Esophagus squamous epithelium (tissue), 4 donors: ENCODE results near the gene PRKAA1.

Experiments
- CTCF ChIP-seq, 6 experiments: fragments of 450-650 bp in 4 of 6; fragments of 200-600 bp in 2 of 6; sonication (generic) in 2 of 6; IDR thresholded peaks; one replicate each; pipeline ENCODE4 v1.5.1; 2016 to 2019; ENCODE audit warnings: antibody characterized with exemption in 6 of 6, mild to moderate bottlenecking in 4 of 6, moderate library complexity in 4 of 6
- POLR2A ChIP-seq, 4 donors: fragments of 450-650 bp; IDR thresholded peaks; one replicate each; pipeline ENCODE4 v1.6.1; 2017; ENCODE audit warnings: antibody characterized with exemption in 4 of 4, mild to moderate bottlenecking in 4 of 4, moderate library complexity in 3 of 4

DNA sequence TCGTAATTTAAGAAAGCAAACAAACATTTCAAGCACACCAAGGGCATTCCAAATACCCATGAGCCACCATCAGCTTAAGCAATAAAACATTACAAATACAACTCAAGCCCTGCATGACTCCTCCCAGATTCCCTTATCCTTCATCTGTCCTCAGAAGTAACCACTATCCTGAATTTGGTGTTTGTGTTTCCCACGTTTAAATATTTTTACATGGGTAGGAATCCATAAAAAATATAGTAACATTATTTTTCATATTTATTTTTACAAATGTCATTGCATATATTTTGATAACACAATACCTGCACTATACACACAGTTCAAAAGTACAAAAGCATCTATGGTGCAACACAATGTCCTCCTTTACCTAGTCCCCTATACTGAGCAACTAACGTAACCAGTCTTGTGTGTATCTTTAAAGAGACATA lies 6.4 kb downstream of the PRKAA1 start:
- no peak for TF ChIP-seq CTCF (IDR thresholded peaks at IDR 0.05)
- no peak for TF ChIP-seq POLR2A (IDR thresholded peaks at IDR 0.05)
